HG03159 (cell line): ENCODE measurements around the gene SFRP2.
A peak's percentile ranks its signal among the peaks of the same experiment; 100 is the strongest.

Experiments
- ATAC-seq: cut with Tn5 transposase; IDR thresholded peaks from one replicate; pipeline ENCODE4 v1.9.1; 2021; ENCODE audit warnings: mild to moderate bottlenecking, moderate library complexity; ENCODE audit not compliant: unreplicated experiment

SFRP2 gene

DNA sequence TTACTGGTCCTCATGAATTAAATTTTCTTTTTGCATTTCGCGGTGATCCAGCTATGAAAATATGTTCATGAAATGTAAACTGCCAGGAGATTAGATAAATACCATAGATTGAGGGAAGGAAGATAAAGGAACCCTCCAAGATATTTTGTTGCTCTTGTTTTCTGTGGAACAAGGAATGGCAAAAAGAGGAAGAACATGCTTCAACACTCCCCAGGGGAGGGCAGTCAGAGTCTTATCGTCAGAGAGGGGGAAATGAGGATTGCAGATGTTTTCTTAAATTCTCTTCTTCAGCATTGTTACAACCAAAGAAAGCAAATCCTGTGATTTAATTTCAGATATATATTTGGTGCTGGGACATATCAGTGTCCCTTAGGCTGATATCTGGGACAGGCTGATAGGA is 9.5 kb upstream of the SFRP2 start:
- ATAC-seq, result no peak

- no peak for ATAC-seq
Observed at GRCh38 chr4:153794006-153794405, 5.1 kb upstream of the SFRP2 start.

- no peak for ATAC-seq
Observed at GRCh38 chr4:153792618-153793247, 3.9 kb upstream of the SFRP2 start.

GRCh38 chr4:153791746-153792617 is 3.1 kb upstream of the SFRP2 start:
- ATAC-seq, result no peak

DNA sequence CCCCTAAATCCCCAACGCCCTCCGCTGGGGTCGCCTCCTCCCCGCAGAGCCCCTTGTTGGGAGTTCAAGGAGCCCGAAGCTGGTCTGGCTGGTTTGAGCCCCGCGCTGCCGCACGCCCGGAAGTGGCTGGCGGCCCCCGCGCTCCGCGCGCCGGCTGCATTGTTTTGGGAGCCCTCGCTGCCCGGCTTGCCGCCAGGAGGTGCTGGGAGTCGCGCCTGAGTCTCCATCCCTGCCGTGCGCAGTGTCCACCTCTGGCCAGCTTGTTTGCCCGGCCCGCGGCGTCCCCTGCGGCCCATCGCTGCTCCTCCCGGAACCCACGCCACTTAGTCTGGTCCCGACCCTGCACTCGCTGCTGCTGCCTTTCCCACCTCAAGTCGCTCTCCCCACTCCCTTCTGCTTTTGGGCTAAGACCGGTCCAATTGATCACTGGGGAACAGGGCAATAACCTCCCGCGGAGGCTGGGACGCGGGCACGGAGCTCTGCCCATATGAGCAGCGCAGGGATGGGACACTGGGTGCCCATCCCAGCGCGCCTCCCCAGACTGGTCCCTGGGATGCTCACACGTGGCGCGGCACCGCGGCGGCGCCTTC is 2.2 kb upstream of the SFRP2 start:
- no peak for ATAC-seq

GRCh38 chr4:153790500-153790865 is 1.6 kb upstream of the SFRP2 start:
- no peak for ATAC-seq

- no peak for ATAC-seq
Observed at GRCh38 chr4:153789741-153790499, 1.0 kb upstream of the SFRP2 start.

DNA sequence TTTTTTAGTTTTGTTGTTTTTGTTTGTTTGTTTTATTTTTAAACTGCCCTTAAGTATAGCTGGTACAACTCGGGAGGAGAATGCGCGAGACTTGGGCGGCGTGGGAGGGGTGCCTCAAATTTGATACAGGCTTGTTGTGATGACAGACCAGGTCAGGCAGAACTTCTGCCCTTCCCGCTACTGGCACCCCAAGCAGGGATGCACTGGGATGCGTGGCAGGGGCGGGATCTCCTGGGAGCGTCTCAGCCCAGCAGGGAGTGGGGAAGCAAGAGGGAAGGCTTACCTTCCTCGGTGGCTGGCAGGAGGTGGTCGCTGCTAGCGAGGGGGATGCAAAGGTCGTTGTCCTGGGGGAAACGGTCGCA is 851 bp downstream of the SFRP2 start:
- ATAC-seq, result no peak

DNA sequence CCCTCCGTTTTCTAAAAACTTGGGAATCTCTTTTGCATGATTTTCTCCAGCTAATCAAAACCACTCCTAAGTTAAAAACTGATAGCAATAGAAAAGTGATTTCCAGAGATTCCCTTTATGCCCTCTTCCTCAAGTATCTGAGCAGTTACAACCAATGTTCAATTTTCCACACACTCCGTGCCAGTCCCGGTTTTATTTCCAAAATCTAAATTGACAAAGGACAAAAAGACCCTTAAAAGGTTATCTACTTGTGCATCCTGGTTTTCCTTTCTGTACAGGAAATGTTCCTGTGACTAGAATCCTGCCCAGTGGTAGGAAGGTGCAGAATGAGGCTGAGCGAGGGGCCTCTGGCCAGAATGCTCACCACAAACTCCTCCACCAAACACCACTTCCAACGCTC is 1.3 kb downstream of the SFRP2 start:
- no peak for ATAC-seq

DNA sequence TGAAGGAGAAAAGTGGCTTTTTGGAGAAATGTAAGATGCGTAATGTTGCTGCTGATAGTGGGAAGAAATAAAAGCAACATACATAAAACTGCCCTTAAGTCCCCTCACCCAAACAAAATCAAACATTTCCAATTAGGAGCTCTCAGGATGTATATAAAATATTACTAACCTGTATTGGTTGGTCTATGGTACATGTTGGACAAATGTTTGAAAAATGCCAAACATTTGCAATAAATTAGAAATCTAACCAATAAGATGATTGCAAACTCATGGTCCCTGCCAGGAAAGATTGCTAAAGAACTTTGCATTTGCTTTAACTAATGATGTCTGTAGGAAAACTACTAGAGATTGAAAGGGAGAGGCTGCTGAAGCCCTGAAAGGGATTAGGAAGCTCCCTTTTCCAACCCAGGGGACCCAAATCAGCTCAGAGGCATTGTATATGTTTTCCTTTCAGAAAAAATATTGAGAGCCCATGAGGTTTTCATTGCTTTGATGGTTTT is 1.8 kb downstream of the SFRP2 start:
- no peak for ATAC-seq

GRCh38 chr4:153785910-153786721 is 2.8 kb downstream of the SFRP2 start:
- ATAC-seq, result no peak

DNA sequence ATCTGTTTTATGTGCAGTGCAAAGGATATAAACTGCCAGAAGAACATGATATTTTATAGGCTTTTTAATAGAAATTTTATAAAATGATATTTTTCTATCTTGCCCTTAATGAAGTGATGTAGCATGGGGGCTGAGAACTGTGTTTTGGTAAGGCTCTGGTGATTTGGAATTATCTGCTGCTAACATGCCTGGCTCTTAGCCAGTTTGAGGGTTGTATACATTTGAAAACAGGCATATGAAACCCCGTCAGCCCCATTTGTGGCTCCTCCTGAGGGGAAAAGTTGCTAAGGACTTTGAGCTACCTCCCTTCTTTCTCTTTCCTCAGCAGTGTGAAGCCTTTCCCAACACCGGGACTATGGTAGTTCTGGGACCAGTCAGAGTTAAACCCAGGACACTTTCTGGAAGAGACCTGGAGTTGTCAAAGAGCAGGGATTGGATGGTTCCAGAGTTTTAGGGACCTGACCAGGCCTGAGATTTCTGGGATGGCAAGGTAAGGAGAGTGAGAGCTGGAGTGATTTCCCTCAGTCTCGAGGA is 4.7 kb downstream of the SFRP2 start:
- ATAC-seq, result no peak

GRCh38 chr4:153782581-153782980 is 6.3 kb downstream of the SFRP2 start:
- ATAC-seq, result no peak

DNA sequence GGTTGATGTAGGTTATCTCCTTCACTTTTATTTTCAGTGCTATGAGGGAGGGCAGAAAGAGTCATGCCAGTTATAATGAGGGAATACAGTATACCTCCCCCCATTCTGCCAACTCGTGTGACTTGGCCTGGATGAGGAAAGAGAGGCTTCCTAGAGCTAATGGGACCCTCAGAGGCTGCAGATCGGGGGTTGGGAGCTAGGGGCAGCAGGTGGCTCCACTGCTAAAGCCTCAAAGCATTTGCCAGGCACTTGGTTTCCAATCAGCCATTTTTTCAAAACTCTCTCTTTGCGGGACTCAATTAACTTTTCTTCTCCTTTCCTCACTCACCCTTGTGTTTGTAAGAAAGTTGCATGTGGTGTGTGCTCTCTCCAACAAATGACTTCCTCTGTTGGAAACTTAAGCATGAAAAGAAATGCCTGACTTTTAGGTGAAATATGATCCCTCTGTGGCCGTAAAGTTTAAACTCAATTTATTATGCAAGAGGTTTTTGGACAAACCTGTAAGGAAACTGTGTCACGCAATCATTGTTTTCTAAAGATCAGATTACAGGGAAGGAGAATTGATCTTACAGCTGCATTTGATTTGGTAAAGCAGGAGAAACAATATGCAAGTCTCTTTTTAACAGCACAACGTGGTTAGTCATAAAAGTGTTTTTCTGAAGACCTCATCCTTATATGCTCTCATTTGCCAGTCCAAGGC is 7.0 kb downstream of the SFRP2 start:
- no peak for ATAC-seq

DNA sequence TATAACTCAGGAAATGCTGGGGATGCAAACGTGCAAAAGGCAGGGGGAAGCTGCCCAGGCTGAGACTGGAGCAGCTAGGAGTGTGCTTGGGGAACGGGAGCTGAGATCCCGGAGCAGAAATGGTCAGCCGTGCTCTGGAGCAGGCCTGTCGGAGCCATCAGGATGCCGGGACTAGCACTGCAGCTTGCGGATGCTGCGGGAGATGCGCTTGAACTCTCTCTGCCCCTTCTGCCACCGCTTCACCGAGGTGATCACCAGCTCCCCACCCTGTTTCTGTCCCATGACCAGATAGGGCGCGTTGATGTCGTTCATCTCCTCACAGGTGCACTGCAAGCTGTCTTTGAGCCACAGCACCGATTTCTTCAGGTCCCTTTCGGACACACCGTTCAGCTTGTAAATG is 7.6 kb downstream of the SFRP2 start:
- peak; percentile 4 for ATAC-seq

GRCh38 chr4:153780876-153781275 is 8.0 kb downstream of the SFRP2 start:
- peak; percentile 80 for ATAC-seq

GRCh38 chr4:153780221-153780620 is 8.7 kb downstream of the SFRP2 start:
- ATAC-seq, result no peak

DNA sequence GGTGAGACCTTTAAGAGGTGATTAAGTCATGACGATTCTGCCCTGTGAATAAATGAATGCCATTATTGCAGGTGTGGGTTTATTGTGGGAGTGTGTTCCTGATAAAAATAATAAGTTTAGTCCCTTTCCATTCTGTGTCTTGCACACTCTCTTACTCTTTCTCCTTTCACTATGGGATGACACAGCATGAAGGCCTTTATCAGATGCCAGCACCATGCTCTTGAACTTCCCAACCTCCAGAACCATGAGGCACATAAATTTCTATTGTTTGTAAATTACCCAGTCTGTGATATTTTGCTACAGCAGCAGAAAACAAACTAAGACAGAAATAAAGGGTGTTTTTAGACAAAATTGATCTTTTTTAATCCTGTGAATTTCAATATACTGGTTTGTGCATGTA is 10.5 kb downstream of the SFRP2 start:
- no peak for ATAC-seq

GRCh38 chr4:153777421-153777820 is 11.5 kb downstream of the SFRP2 start:
- no peak for ATAC-seq

DNA sequence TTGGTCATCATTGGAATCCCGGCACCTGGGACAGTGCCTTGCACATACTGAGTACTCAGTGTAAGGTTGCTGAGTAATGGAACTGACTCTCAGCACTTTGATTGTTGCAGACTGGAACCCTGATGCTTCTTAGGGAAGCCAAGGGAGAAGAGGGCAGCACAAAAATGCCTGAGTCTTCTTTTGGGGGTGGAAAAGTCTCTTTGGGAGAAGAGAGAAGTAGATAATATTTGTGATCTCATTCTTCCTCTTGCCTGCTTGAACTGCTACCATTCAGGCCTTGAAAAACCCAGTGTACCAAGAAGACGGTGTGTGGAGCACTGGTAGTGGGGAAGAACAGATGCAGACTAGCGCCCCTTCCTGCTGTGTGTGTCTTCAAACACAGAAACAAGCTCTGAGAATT is 12.3 kb downstream of the SFRP2 start:
- no peak for ATAC-seq
